GM12878 (cell line): Measurements from ENCODE around the gene PPP3CB.

ENCODE experiments used
- CREB1 ChIP-seq: IDR thresholded peaks from 2 replicates; pipeline ENCODE4 v1.6.1; 2012; ENCODE audit warnings: low read depth, mild to moderate bottlenecking, inconsistent platforms
- POLR2A ChIP-seq: IDR thresholded peaks from 2 replicates; pipeline ENCODE4 v1.6.1; 2011; ENCODE audit warnings: low read depth, mild to moderate bottlenecking, low read length
- ZNF274 ChIP-seq: IDR thresholded peaks from one replicate; pipeline ENCODE4 v1.8.0; 2011; ENCODE audit not compliant: insufficient read length, insufficient read depth
- TF ChIP-seq, protein P1 (sequence below): fragments of 450-650 bp; IDR thresholded peaks from 2 replicates; pipeline ENCODE4 v1.6.1; 2017; ENCODE audit warnings: mild to moderate bottlenecking, moderate library complexity
- TF ChIP-seq, protein P2 (sequence below): IDR thresholded peaks from 2 replicates; pipeline ENCODE4 v1.6.1; 2012; ENCODE audit warnings: low read depth, low read length, improper control_type of control experiment

DNA sequence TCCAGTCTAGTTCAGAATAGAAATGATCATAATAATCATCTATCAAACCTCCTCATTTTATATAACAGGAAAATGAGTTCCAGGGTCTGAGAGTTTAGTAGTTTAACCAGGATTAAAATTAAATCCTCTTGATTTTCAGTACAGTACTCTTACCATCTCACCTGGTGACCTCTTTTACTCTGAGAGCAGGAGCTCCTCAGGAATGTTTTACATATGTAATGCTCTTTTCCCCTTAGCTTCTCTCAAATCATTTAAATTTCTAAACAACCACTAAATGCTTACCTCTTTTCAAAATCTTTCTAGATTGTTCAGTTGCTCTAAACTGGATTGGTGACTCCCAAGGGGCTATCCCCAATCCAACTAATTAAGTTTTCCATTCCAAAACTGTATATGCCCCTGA, 10.2 kb upstream of the PPP3CB start:
- TF ChIP-seq CREB1 (no peak), ZNF274 (no peak), POLR2A (no peak)
- TF ChIP-seq, protein P1, sequence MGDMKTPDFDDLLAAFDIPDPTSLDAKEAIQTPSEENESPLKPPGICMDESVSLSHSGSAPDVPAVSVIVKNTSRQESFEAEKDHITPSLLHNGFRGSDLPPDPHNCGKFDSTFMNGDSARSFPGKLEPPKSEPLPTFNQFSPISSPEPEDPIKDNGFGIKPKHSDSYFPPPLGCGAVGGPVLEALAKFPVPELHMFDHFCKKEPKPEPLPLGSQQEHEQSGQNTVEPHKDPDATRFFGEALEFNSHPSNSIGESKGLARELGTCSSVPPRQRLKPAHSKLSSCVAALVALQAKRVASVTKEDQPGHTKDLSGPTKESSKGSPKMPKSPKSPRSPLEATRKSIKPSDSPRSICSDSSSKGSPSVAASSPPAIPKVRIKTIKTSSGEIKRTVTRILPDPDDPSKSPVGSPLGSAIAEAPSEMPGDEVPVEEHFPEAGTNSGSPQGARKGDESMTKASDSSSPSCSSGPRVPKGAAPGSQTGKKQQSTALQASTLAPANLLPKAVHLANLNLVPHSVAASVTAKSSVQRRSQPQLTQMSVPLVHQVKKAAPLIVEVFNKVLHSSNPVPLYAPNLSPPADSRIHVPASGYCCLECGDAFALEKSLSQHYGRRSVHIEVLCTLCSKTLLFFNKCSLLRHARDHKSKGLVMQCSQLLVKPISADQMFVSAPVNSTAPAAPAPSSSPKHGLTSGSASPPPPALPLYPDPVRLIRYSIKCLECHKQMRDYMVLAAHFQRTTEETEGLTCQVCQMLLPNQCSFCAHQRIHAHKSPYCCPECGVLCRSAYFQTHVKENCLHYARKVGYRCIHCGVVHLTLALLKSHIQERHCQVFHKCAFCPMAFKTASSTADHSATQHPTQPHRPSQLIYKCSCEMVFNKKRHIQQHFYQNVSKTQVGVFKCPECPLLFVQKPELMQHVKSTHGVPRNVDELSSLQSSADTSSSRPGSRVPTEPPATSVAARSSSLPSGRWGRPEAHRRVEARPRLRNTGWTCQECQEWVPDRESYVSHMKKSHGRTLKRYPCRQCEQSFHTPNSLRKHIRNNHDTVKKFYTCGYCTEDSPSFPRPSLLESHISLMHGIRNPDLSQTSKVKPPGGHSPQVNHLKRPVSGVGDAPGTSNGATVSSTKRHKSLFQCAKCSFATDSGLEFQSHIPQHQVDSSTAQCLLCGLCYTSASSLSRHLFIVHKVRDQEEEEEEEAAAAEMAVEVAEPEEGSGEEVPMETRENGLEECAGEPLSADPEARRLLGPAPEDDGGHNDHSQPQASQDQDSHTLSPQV, result no peak
- TF ChIP-seq, protein P2, sequence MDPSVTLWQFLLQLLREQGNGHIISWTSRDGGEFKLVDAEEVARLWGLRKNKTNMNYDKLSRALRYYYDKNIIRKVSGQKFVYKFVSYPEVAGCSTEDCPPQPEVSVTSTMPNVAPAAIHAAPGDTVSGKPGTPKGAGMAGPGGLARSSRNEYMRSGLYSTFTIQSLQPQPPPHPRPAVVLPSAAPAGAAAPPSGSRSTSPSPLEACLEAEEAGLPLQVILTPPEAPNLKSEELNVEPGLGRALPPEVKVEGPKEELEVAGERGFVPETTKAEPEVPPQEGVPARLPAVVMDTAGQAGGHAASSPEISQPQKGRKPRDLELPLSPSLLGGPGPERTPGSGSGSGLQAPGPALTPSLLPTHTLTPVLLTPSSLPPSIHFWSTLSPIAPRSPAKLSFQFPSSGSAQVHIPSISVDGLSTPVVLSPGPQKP, result no peak
